Thyroid gland (tissue), 4 donors: ENCODE measurements around the gene DFFB. TPM values are rescaled to one million over a fixed set of nuclear protein-coding genes. Genes with fewer than 3 reads are reported as not detected.

Experiments
- DNase-seq, 2 donors: peaks; one replicate each; pipeline ENCODE4 v3.0.0-alpha.2; 2019
- H3K27ac ChIP-seq, 3 donors: fragments of 200-600 bp; sonication (generic); 1 replicate in 2 of 3; 2 replicates in 1 of 3; pipeline ENCODE4 v1.5.1; 2016 to 2019; ENCODE audit warnings: mild to moderate bottlenecking in 1 of 3, moderate library complexity in 1 of 3
- H3K27me3 ChIP-seq: fragments of 200-600 bp; sonication (generic); one replicate; pipeline ENCODE4 v1.5.1; 2019
- H3K36me3 ChIP-seq, 2 donors: fragments of 200-600 bp; sonication (generic); one replicate each; pipeline ENCODE4 v1.5.1; 2016 to 2019
- H3K4me1 ChIP-seq, 2 donors: fragments of 200-600 bp; sonication (generic); one replicate each; pipeline ENCODE4 v1.5.1; 2017 to 2019
- H3K4me3 ChIP-seq, 3 donors: fragments of 200-600 bp; sonication (generic); replicated peaks in 1 of 3; 1 replicate in 2 of 3; 2 replicates in 1 of 3; pipeline ENCODE4 v1.5.1; 2016; ENCODE audit warnings: mild to moderate bottlenecking in 1 of 3
- H3K9me3 ChIP-seq: fragments of 200-600 bp; sonication (generic); one replicate; pipeline ENCODE4 v1.5.1; 2017
- POLR2A ChIP-seq, 2 donors: fragments of 450-650 bp; IDR thresholded peaks; one replicate each; pipeline ENCODE4 v1.6.1; 2017; ENCODE audit warnings: antibody characterized with exemption in 2 of 2, mild to moderate bottlenecking in 2 of 2, moderate library complexity in 1 of 2
- WGBS, 2 donors: methylation state at CpG; one replicate each; pipeline ENCODE4 v1.1.5; 2017; 5-methylcytosine and 5-hydroxymethylcytosine counted together
- intact Hi-C: fragments of 100-400 bp; cut with DNase I; formaldehyde crosslinking; loops from one replicate; pipeline ENCODE4 v1.15.1; 2023
- total RNA-seq, 4 donors: library from RNA; depleted of rRNA; stranded (reverse); fragments of >200 nt; gene quantifications; one replicate each; pipeline ENCODE4 v1.2.3, GENCODE V29; 2016
- TF ChIP-seq, protein P1 (sequence below), 6 experiments: fragments of 200-600 bp in 3 of 6; fragments of 450-650 bp in 3 of 6; sonication (generic) in 3 of 6; IDR thresholded peaks; one replicate each; pipeline ENCODE4 v1.5.1; 2016 to 2019; ENCODE audit warnings: antibody characterized with exemption in 6 of 6, mild to moderate bottlenecking in 2 of 6, inconsistent platforms in 1 of 6, moderate library complexity in 1 of 6

DFFB gene
- total RNA-seq, 4 donors from 2014 or later, result 5.1 to 8.6 (median 6.8) TPM

DNA sequence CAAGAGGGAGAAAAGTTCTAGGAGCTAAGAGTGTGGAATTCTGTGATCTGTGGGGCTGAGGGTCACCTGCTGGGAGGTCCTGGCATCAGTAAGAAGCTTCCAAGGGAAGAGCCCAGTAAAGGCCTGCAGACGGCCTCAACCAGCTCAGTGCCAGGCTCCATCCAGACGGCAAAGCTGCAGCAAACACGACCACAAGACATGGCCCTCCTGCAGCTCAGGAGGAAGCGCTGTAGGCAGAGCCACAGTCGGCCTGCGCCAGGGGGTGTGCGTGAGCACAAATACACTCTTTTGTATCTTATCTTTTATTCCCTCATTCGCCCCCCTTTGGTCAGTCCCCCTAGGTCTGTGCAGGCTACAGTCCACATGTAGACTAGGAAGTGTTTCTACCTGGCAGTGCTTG lies 29.4 kb downstream of the DFFB start:
- DNase-seq, result no peak
- Histone ChIP-seq H3K36me3 (peaks cover 24 to 45% of the 10 kb centered on the region in 2 donors), H3K9me3 (no peaks in the 10 kb centered on the region), H3K4me1 (no peaks in the 10 kb centered on the region), H3K27ac (no peak overlapping the region), H3K4me3 (no peak overlapping the region), H3K27me3 (no peaks in the 10 kb centered on the region)
- intact Hi-C loops, result no loop called here
- 91 to 95% methylated on average over 4 to 8 of the region's 8 CpGs for WGBS, 2 donors
- TF ChIP-seq, protein P1, sequence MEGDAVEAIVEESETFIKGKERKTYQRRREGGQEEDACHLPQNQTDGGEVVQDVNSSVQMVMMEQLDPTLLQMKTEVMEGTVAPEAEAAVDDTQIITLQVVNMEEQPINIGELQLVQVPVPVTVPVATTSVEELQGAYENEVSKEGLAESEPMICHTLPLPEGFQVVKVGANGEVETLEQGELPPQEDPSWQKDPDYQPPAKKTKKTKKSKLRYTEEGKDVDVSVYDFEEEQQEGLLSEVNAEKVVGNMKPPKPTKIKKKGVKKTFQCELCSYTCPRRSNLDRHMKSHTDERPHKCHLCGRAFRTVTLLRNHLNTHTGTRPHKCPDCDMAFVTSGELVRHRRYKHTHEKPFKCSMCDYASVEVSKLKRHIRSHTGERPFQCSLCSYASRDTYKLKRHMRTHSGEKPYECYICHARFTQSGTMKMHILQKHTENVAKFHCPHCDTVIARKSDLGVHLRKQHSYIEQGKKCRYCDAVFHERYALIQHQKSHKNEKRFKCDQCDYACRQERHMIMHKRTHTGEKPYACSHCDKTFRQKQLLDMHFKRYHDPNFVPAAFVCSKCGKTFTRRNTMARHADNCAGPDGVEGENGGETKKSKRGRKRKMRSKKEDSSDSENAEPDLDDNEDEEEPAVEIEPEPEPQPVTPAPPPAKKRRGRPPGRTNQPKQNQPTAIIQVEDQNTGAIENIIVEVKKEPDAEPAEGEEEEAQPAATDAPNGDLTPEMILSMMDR (IDR thresholded peaks at IDR 0.05), result no peak
- no peak for TF ChIP-seq POLR2A (IDR thresholded peaks at IDR 0.05)

DNA sequence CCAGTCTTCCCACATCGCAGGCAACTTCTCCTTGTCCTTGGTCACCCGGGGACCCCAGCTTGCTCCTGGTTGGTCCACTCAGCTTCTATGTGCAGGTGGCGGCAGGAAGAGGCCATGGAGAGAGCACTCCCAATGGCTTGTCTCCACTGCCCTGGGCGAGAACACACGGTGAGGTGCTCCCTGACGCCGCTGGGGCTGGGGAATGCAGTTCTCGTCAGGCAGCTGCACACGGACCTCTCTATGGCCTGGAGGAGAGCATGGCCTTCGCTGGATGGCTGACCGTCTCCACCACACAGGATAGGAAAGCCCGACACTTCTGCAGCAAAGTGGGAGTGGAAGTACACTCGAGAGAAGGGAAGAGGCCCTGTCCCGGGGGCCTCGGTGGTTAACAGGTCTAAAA lies 31.0 kb downstream of the DFFB start:
- Histone ChIP-seq H3K36me3 (peaks cover 24 to 45% of the 10 kb centered on the region in 2 donors), H3K4me1 (peaks cover 0 to 9% of the 10 kb centered on the region in 2 donors), H3K4me3 (no peak overlapping the region), H3K27me3 (no peaks in the 10 kb centered on the region), H3K9me3 (no peaks in the 10 kb centered on the region), H3K27ac (no peak overlapping the region)
- no peak for DNase-seq
- intact Hi-C loops, result no loop called here
- 90 to 92% methylated on average over 11 to 15 of the region's 15 CpGs for WGBS, 2 donors
- no peak for TF ChIP-seq POLR2A (IDR thresholded peaks at IDR 0.05)
- TF ChIP-seq, protein P1 (IDR thresholded peaks at IDR 0.05), result no peak

DNA sequence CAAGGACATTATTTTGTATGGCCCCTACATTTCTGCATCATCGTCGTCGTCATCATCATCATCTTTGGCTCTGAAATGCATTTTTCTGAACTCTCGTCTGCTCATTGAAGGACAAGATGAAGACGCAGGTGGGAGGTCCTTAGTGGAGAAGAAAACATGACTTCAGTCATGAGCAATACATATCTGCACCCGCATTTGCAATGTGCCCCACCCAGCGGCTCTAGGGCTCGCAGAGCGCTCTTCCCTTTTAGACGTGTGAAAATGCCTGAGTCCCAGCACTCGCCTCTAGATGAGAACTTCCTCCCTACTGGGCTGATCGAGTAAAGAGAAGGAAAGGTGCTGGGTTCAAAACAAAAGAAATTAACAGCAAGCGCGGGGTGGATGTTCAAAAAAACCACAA lies 32.7 kb downstream of the DFFB start:
- DNase-seq, result no peak
- H3K36me3 ChIP-seq, result peaks cover 24 to 41% of the 10 kb centered on the region in 2 donors
- H3K27me3 ChIP-seq, result no peaks in the 10 kb centered on the region
- intact Hi-C loops, result no loop called here
- WGBS, 2 donors, result 92 to 97% methylated on average over 14 of the region's 14 CpGs
- no peak overlapping the region for H3K4me3 ChIP-seq
- no peaks in the 10 kb centered on the region for H3K9me3 ChIP-seq
- TF ChIP-seq, protein P1 (IDR thresholded peaks at IDR 0.05), result no peak
- TF ChIP-seq POLR2A (IDR thresholded peaks at IDR 0.05), result no peak
- peaks cover 0 to 9% of the 10 kb centered on the region in 2 donors for H3K4me1 ChIP-seq
- no peak overlapping the region for H3K27ac ChIP-seq

DNA sequence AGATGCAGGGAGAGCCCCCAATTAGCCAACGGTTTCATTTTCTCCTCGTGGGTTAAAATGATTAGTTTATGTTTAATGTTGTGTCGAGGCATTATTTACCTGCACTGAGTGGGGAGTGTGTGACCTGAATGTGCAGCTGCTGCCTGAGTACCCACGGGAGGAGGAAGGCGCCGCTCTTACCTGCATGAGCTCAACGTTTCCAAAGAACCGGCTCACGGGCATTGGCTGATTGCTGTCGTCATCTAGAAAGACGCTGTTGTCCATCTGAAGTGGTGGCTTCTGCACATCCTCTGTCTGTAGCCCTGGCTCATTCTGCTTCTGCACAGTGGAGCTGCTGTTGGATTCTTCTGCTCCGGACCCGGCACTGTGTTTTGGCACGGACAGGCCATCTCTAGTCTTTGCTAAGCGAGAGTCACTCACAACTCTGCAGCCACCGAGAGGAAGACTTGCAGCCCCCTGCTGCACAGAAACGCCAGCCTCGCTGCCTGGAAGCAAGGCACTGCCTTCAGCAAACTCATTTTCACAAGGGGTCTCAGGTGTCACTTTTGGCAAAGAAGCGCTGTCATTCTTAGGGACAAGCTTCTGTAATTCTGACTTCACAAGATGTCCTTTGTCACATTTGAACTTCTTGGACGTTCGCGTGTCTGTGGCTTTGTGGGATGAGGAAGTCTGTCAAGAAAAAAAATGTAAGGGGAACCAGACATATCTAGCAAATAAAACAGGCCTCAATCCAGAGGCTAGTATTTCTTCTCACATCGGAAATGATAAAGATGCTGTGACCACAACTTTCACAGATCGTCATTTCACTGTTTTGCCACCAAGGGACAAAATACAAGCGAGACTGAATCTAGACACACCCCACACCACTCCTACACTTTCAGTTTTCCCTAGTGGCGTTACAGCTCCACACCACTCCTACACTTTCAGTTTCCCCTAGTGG lies 33.4 kb downstream of the DFFB start:
- WGBS, 2 donors, result 83 to 87% methylated on average over 24 to 26 of the region's 26 CpGs
- no peak for TF ChIP-seq POLR2A (IDR thresholded peaks at IDR 0.05)
- TF ChIP-seq, protein P1 (IDR thresholded peaks at IDR 0.05), result no peak
- Histone ChIP-seq H3K27ac (no peak overlapping the region), H3K4me3 (no peak overlapping the region), H3K36me3 (peaks cover 24 to 37% of the 10 kb centered on the region in 2 donors), H3K4me1 (peaks cover 0 to 9% of the 10 kb centered on the region in 2 donors), H3K27me3 (no peaks in the 10 kb centered on the region), H3K9me3 (no peaks in the 10 kb centered on the region)
- DNase-seq, result no peak
- intact Hi-C loops, result no loop called here

DNA sequence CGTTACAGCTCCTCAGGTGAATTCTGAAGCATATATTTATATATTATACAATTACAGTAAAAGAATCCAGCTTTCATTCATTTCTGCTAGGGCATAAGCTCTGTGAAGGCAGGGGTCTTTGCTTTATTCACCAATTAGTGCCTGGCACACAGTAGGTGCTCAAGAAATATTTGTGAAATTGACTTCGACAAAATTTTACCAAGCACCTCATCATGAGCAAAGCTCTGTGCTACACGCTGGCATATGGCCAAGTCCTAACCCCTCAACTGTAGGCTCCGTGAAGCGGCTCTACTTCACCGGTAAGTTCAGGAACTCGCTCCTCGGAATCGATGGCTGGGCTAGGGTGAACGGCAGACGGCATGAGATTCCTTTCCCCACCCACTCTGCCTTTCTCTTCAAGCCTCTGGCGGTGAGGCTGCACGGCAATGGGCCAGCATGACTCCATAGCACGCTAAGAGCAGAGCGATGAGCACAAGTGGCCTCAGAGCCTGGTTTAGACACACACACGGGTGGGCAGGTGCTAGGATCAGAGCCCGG lies 34.1 kb downstream of the DFFB start:
- Histone ChIP-seq H3K4me3 (no peak overlapping the region), H3K27ac (no peak overlapping the region), H3K9me3 (no peaks in the 10 kb centered on the region), H3K27me3 (no peaks in the 10 kb centered on the region), H3K4me1 (peaks cover 0 to 9% of the 10 kb centered on the region in 2 donors), H3K36me3 (peaks cover 18 to 29% of the 10 kb centered on the region in 2 donors)
- TF ChIP-seq POLR2A (IDR thresholded peaks at IDR 0.05), result no peak
- TF ChIP-seq, protein P1 (IDR thresholded peaks at IDR 0.05), result no peak
- no peak for DNase-seq
- intact Hi-C loops, result no loop called here
- 87% methylated on average over 12 to 17 of the region's 17 CpGs for WGBS, 2 donors
